ENCODE measurements around the gene TRMT44. TPM values are rescaled to one million over a fixed set of nuclear protein-coding genes. Genes with fewer than 3 reads are reported as not detected.

TRMT44 gene
- total and polyA plus RNA-seq, 2 of the 4 experiments (the other 2 are of a cell fraction), result 7.3 to 8.1 TPM

DNA sequence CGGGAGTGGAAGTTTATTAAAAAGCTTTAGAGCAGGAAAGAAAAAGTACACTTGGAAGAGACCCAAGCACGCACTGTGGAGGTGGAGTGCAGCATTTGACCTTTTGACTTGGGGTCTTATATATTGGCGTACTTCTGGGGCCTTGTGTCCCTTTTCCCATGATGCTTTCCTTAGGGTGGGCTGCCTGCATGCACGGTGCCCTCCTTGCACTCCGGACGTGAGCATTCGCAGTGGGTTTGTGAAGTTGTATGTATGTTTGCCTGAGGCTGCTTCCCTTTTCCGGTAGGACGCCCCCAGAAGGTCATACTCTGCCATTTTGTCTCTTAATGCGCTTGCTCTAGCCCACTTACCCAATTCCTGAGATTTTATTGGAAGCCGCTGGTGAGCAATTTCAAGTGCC is 39.6 kb downstream of the TRMT44 start:
- POLR2A ChIA-PET (ENCODE audit: unreplicated experiment), result no interaction called here
- H3K4me1 ChIP-seq (ENCODE audit: control insufficient read depth, insufficient read depth, low read length), result no peaks in the 10 kb centered on the region; the same call in 1 of the 2 replicates
- no peak for DNase-seq
- CTCF ChIA-PET, result no interaction called here
- H3K14ac ChIP-seq (replicated peaks; ENCODE audit: low read depth, low read length), result no peak overlapping the region
- in situ Hi-C loops (cut with MboI; ENCODE audit: low sequenced_read_pairs) (no loop called here), dilution Hi-C loops (cut with HindIII; ENCODE audit: low sequenced_read_pairs, unreplicated experiment) (no loop called here), intact Hi-C loops (cut with micrococcal nuclease) (no loop called here)
- no peak overlapping the region for H3K9ac ChIP-seq (ENCODE audit: low read depth, low read length)
- peaks cover 14% of the 10 kb centered on the region for H3K36me3 ChIP-seq (ENCODE audit: control insufficient read depth, insufficient read depth, low read length)
- H2AFZ ChIP-seq (replicated peaks; ENCODE audit: low read length, poor library complexity), result no peak overlapping the region
- no peaks in the 10 kb centered on the region for H3K9me3 ChIP-seq (ENCODE audit: control insufficient read depth, insufficient read depth, low read length)
- no peak overlapping the region for H3K4me3 ChIP-seq (ENCODE audit: insufficient read depth, low read depth, low read length)
- H3K23ac ChIP-seq (ENCODE audit: low read depth, low read length), result no peak overlapping the region
- H2BK5ac ChIP-seq (ENCODE audit: low read depth, low read length, poor library complexity, severe bottlenecking), result no peak overlapping the region
- H4K8ac ChIP-seq (ENCODE audit: low read depth in 2 of 2, low read length in 2 of 2), result no peak overlapping the region
- no peak overlapping the region for H2AK9ac ChIP-seq (replicated peaks; ENCODE audit: low read depth, low read length, poor library complexity)
- no peak overlapping the region for H4K5ac ChIP-seq (ENCODE audit: low read depth, low read length)
- H3K4me2 ChIP-seq (ENCODE audit: low read depth, low read length), result no peak overlapping the region
- 0 out of 2 replicates have a peak, but pooled peaks cover 2% of the 10 kb centered on the region for H3K27me3 ChIP-seq (ENCODE audit: control insufficient read depth, insufficient read depth, low read length)
- no TSS peak for BruUV-seq (replicated peaks)
- H3K18ac ChIP-seq (ENCODE audit: low read depth, low read length), result no peak overlapping the region
- WGBS, 2 experiments (ENCODE audit: extremely low coverage in 2 of 2, insufficient read length in 1 of 2), result 100% methylated on average over 3 of the region's 11 CpGs; no CpG with 5 or more reads in 1 of the 2 experiments
- no peak overlapping the region for H3K27ac ChIP-seq (ENCODE audit: insufficient read depth, low read length)
- H2BK15ac ChIP-seq (ENCODE audit: low read depth, low read length), result no peak overlapping the region
- ATAC-seq (ENCODE audit: low read depth), result no peak
- TF ChIP-seq MAZ (IDR thresholded peaks at IDR 0.05; ENCODE audit: borderline replicate concordance, low read depth, low read length) (no peak), FOS (IDR thresholded peaks at IDR 0.05; ENCODE audit: low read depth, low read length) (no peak), RCOR1 (IDR thresholded peaks at IDR 0.05; ENCODE audit: insufficient replicate concordance, low read length) (no peak), CHD1 (IDR thresholded peaks at IDR 0.05; ENCODE audit: low read depth, low read length) (no peak), MAFK (IDR thresholded peaks at IDR 0.05; ENCODE audit: low read depth, low read length) (no peak), RAD21 (IDR thresholded peaks at IDR 0.05; ENCODE audit: low read length) (no peak), RFX5 (IDR thresholded peaks at IDR 0.05; ENCODE audit: low read depth, low read length) (no peak), NFE2L2 (IDR thresholded peaks at IDR 0.05; ENCODE audit: low read depth, low read length) (no peak), MXI1 (IDR thresholded peaks at IDR 0.05; ENCODE audit: borderline replicate concordance, low read depth, low read length) (no peak), POLR2A (IDR thresholded peaks at IDR 0.05; ENCODE audit: low read depth, low read length) (no peak), SMC3 (IDR thresholded peaks at IDR 0.05; ENCODE audit: low read depth, low read length) (no peak), CEBPB (IDR thresholded peaks at IDR 0.05; ENCODE audit: low read depth, low read length) (no peak), BHLHE40 (IDR thresholded peaks at IDR 0.05; ENCODE audit: low read depth, low read length) (no peak)
- TF ChIP-seq, protein P1, sequence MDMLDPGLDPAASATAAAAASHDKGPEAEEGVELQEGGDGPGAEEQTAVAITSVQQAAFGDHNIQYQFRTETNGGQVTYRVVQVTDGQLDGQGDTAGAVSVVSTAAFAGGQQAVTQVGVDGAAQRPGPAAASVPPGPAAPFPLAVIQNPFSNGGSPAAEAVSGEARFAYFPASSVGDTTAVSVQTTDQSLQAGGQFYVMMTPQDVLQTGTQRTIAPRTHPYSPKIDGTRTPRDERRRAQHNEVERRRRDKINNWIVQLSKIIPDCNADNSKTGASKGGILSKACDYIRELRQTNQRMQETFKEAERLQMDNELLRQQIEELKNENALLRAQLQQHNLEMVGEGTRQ (IDR thresholded peaks at IDR 0.05; ENCODE audit: low read depth, low read length), result no peak
- TF ChIP-seq, protein P2, sequence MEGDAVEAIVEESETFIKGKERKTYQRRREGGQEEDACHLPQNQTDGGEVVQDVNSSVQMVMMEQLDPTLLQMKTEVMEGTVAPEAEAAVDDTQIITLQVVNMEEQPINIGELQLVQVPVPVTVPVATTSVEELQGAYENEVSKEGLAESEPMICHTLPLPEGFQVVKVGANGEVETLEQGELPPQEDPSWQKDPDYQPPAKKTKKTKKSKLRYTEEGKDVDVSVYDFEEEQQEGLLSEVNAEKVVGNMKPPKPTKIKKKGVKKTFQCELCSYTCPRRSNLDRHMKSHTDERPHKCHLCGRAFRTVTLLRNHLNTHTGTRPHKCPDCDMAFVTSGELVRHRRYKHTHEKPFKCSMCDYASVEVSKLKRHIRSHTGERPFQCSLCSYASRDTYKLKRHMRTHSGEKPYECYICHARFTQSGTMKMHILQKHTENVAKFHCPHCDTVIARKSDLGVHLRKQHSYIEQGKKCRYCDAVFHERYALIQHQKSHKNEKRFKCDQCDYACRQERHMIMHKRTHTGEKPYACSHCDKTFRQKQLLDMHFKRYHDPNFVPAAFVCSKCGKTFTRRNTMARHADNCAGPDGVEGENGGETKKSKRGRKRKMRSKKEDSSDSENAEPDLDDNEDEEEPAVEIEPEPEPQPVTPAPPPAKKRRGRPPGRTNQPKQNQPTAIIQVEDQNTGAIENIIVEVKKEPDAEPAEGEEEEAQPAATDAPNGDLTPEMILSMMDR (conservative IDR thresholded peaks at IDR 0.05; ENCODE audit: low read depth, low read length), result no peak
- TF ChIP-seq, protein P3, sequence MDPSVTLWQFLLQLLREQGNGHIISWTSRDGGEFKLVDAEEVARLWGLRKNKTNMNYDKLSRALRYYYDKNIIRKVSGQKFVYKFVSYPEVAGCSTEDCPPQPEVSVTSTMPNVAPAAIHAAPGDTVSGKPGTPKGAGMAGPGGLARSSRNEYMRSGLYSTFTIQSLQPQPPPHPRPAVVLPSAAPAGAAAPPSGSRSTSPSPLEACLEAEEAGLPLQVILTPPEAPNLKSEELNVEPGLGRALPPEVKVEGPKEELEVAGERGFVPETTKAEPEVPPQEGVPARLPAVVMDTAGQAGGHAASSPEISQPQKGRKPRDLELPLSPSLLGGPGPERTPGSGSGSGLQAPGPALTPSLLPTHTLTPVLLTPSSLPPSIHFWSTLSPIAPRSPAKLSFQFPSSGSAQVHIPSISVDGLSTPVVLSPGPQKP (IDR thresholded peaks at IDR 0.05; ENCODE audit: borderline replicate concordance, low read depth, low read length), result no peak
- no peak overlapping the region for H3K56ac ChIP-seq (ENCODE audit: extremely low read depth, insufficient read depth, low read length)
- no peak overlapping the region for H4K91ac ChIP-seq (ENCODE audit: insufficient read depth, low read depth, low read length)
- no peaks in the 10 kb centered on the region for H3K79me1 ChIP-seq (ENCODE audit: low read depth in 1 of 2, low read length in 2 of 2)
- no peak overlapping the region for H2BK20ac ChIP-seq (ENCODE audit: low read depth, low read length)
- no peak overlapping the region for H2AK5ac ChIP-seq (ENCODE audit: low read depth, low read length)
- 0 out of 2 replicates have a peak, but pooled peaks cover 5% of the 10 kb centered on the region for H3K9me1 ChIP-seq (ENCODE audit: insufficient read depth, low read length)
- H4K20me1 ChIP-seq (ENCODE audit: insufficient read depth, low read length), result peaks cover 10% of the 10 kb centered on the region
- no peak overlapping the region for H2BK120ac ChIP-seq (ENCODE audit: low read depth, low read length)
- H3K4ac ChIP-seq (ENCODE audit: low read depth, low read length), result no peak overlapping the region
